H1 (cell line): ENCODE measurements around the gene IL36RN. TPM values are rescaled to one million over a fixed set of nuclear protein-coding genes. Genes with fewer than 3 reads are reported as not detected.

Source experiments
- CTCF ChIA-PET: fragments of 300-600 bp; sonication (Branson Sonifier 250); formaldehyde crosslinking; loops from one replicate; lab custom pipeline; 2021; ENCODE audit not compliant: partially characterized antibody; lab: Charles Lee
- POLR2A ChIA-PET: fragments of 300-600 bp; sonication (Branson Sonifier 250); formaldehyde crosslinking; loops from one replicate; lab custom pipeline; 2021; ENCODE audit warnings: inconsistent platforms; ENCODE audit not compliant: partially characterized antibody; lab: Charles Lee
- DNase-seq, 2 experiments: peaks; one replicate each; pipeline versions ENCODE4 v3.0.0 to v3.0.0-alpha.2; 2010 to 2022; ENCODE audit warnings: low spot score in 2 of 2, low read depth in 1 of 2, mixed read lengths in 1 of 2
- FAIRE-seq: peaks from 2 replicates; lab custom pipeline; 2011; peaks lifted over from hg19 to GRCh38; lab: Jason Lieb, UNC
- H2AFZ ChIP-seq: 2 replicates; pipeline ENCODE4 v1.8.1; 2012; ENCODE audit warnings: low read length, inconsistent platforms
- H2AK5ac ChIP-seq: 2 replicates; pipeline ENCODE4 v1.6.1; 2013; ENCODE audit warnings: low read depth, low read length
- H2BK120ac ChIP-seq: replicated peaks from 2 replicates; pipeline ENCODE3; 2013; ENCODE audit warnings: low read depth, low read length, inconsistent platforms
- H2BK12ac ChIP-seq: 2 replicates; pipeline ENCODE4 v1.6.1; 2013; ENCODE audit warnings: low read depth, low read length
- H2BK15ac ChIP-seq: 2 replicates; pipeline ENCODE4 v1.6.1; 2013; ENCODE audit warnings: low read length
- H2BK20ac ChIP-seq: 2 replicates; pipeline ENCODE4 v1.6.1; 2013; ENCODE audit warnings: low read length
- H2BK5ac ChIP-seq: 2 replicates; pipeline ENCODE4 v1.6.1; 2013; ENCODE audit warnings: low read depth, low read length
- H3K14ac ChIP-seq: 2 replicates; pipeline ENCODE4 v1.6.1; 2013; ENCODE audit warnings: inconsistent platforms; ENCODE audit not compliant: insufficient read length
- H3K18ac ChIP-seq: 2 replicates; pipeline ENCODE4 v1.6.1; 2013; ENCODE audit warnings: low read length; ENCODE audit errors: extremely low read depth
- H3K23ac ChIP-seq: 2 replicates; pipeline ENCODE4 v1.6.1; 2013; ENCODE audit warnings: inconsistent platforms; ENCODE audit not compliant: insufficient read length
- H3K23me2 ChIP-seq: 2 replicates; pipeline ENCODE4 v1.6.1; 2013; ENCODE audit warnings: low read depth, low read length
- H3K27ac ChIP-seq: 2 replicates; pipeline ENCODE4 v1.6.1; 2011; ENCODE audit warnings: low read depth, low read length, inconsistent platforms
- H3K27me3 ChIP-seq, 4 experiments: replicated peaks in 1 of 4; 1 replicate in 1 of 4; 2 replicates in 3 of 4; pipeline versions ENCODE4 v1.6.1 to v1.8.1; 2011 to 2013; ENCODE audit warnings: low read length in 3 of 4, mild to moderate bottlenecking in 3 of 4, inconsistent platforms in 2 of 4, mixed read lengths in 2 of 4, moderate library complexity in 1 of 4; ENCODE audit not compliant: control insufficient read depth in 3 of 4, insufficient read depth in 3 of 4; ENCODE audit errors: extremely low read depth in 1 of 4
- H3K36me3 ChIP-seq, 4 experiments: 2 replicates each; pipeline versions ENCODE4 v1.6.1 to v1.8.1; 2011 to 2013; ENCODE audit warnings: mild to moderate bottlenecking in 4 of 4, low read length in 3 of 4, moderate library complexity in 2 of 4, control low read depth in 1 of 4, inconsistent platforms in 1 of 4; ENCODE audit not compliant: insufficient read depth in 4 of 4, control insufficient read depth in 2 of 4
- H3K4ac ChIP-seq: replicated peaks from 2 replicates; pipeline ENCODE3; 2013; ENCODE audit warnings: low read length, low read depth, mixed read lengths, inconsistent platforms; ENCODE audit not compliant: insufficient read length
- H3K4me1 ChIP-seq, 4 experiments: replicated peaks in 1 of 4; 1 replicate in 1 of 4; 2 replicates in 3 of 4; pipeline versions ENCODE4 v1.6.1 to v1.8.1; 2011 to 2013; ENCODE audit warnings: low read length in 3 of 4, inconsistent platforms in 2 of 4, mixed read lengths in 1 of 4; ENCODE audit not compliant: insufficient read depth in 4 of 4, control insufficient read depth in 3 of 4
- H3K4me2 ChIP-seq, 2 experiments: 2 replicates each; pipeline versions ENCODE4 v1.6.1 to v1.8.1; 2011 to 2013; ENCODE audit warnings: low read depth in 2 of 2, low read length in 2 of 2, control low read depth in 1 of 2, inconsistent platforms in 1 of 2, mild to moderate bottlenecking in 1 of 2; ENCODE audit not compliant: insufficient read depth in 1 of 2
- H3K4me3 ChIP-seq, 4 experiments: fragments of 200-600, 300-600 bp in 1 of 4; sonication (generic), shearing (Covaris generic), sonication (Bioruptor Twin) in 1 of 4; 2 replicates each; pipeline versions ENCODE4 v1.5.1 to v1.8.1; 2011 to 2016; ENCODE audit warnings: low read length in 4 of 4, low read depth in 3 of 4, control low read depth in 2 of 4, inconsistent platforms in 2 of 4, mild to moderate bottlenecking in 2 of 4, mixed read lengths in 1 of 4, moderate library complexity in 1 of 4; ENCODE audit not compliant: insufficient read depth in 2 of 4; ENCODE audit errors: extremely low read depth in 1 of 4
- H3K56ac ChIP-seq: replicated peaks from 2 replicates; pipeline ENCODE3; 2013; ENCODE audit warnings: low read depth, mild to moderate bottlenecking, mixed read lengths, low read length, inconsistent platforms; ENCODE audit not compliant: insufficient read length
- H3K79me1 ChIP-seq: 2 replicates; pipeline ENCODE4 v1.6.1; 2013; ENCODE audit warnings: low read depth, low read length, control low read depth
- H3K79me2 ChIP-seq, 2 experiments: 2 replicates each; pipeline versions ENCODE4 v1.6.1 to v1.8.1; 2012 to 2013; ENCODE audit warnings: low read length in 2 of 2, mild to moderate bottlenecking in 2 of 2, inconsistent platforms in 1 of 2; ENCODE audit not compliant: insufficient read depth in 2 of 2, control insufficient read depth in 1 of 2
- H3K9ac ChIP-seq, 4 experiments: replicated peaks in 1 of 4; 1 replicate in 1 of 4; 2 replicates in 3 of 4; pipeline versions ENCODE4 v1.6.1 to v1.8.1; 2011 to 2013; ENCODE audit warnings: low read depth in 3 of 4, low read length in 3 of 4, control low read depth in 2 of 4, mild to moderate bottlenecking in 2 of 4, moderate library complexity in 2 of 4, inconsistent platforms in 1 of 4; ENCODE audit errors: extremely low read depth in 1 of 4
- H3K9me3 ChIP-seq, 2 experiments: 2 replicates each; pipeline versions ENCODE4 v1.6.1 to v1.8.1; 2012 to 2013; ENCODE audit warnings: mild to moderate bottlenecking in 2 of 2, moderate library complexity in 2 of 2, control low read depth in 1 of 2, inconsistent platforms in 1 of 2, low read depth in 1 of 2, low read length in 1 of 2, mixed read lengths in 1 of 2; ENCODE audit not compliant: insufficient read depth in 2 of 2
- H4K20me1 ChIP-seq, 2 experiments: replicated peaks in 1 of 2; 2 replicates each; pipeline versions ENCODE3 to v1.8.1; 2011 to 2013; ENCODE audit warnings: inconsistent platforms in 2 of 2, low read length in 2 of 2, mild to moderate bottlenecking in 1 of 2; ENCODE audit not compliant: insufficient read depth in 2 of 2, control insufficient read depth in 1 of 2
- H4K5ac ChIP-seq: 2 replicates; pipeline ENCODE4 v1.6.1; 2013; ENCODE audit warnings: low read length, low read depth, mixed read lengths, inconsistent platforms; ENCODE audit not compliant: insufficient read length
- H4K8ac ChIP-seq: 2 replicates; pipeline ENCODE4 v1.8.0; 2013; ENCODE audit warnings: mild to moderate bottlenecking, moderate library complexity, low read length, inconsistent platforms; ENCODE audit not compliant: insufficient read depth; ENCODE audit errors: extremely low read depth
- H4K91ac ChIP-seq: replicated peaks from 2 replicates; pipeline ENCODE3; 2013; ENCODE audit warnings: low read length, mixed read lengths, inconsistent platforms; ENCODE audit not compliant: insufficient read length
- WGBS, 2 experiments: shearing (Covaris generic) in 1 of 2; methylation state at CpG; one replicate each; pipeline versions ENCODE4 v1.1.6 to v1.1.7; 2013 to 2015; ENCODE audit warnings: low lambda C conversion rate in 2 of 2, mixed read lengths in 2 of 2, inconsistent platforms in 1 of 2, low coverage in 1 of 2, missing lambda C conversion rate in 1 of 2; ENCODE audit not compliant: insufficient replicate concordance in 2 of 2, insufficient coverage in 1 of 2, insufficient read length in 1 of 2; ENCODE audit errors: extremely low coverage in 1 of 2, missing lambda C conversion rate in 1 of 2; 5-methylcytosine and 5-hydroxymethylcytosine counted together
- polyA plus RNA-seq, 7 experiments: library from polyadenylated mRNA; depleted of rRNA in 3 of 7; stranded (reverse) in 5 of 7; unstranded in 2 of 7; fragments of >200 nt in 5 of 7; fragments of 200-250 nt in 2 of 7; gene quantifications; 1 replicate in 5 of 7; 2 replicates in 1 of 7; 4 replicates in 1 of 7; pipeline versions ENCODE4 v1.2.1 to v1.2.3, GENCODE V29; 2011 to 2013; ENCODE audit warnings: missing spikeins in 2 of 7, mixed read lengths in 2 of 7
- total RNA-seq: library from RNA; stranded (reverse); fragmentation: NEBNext Ultra II Directional; extraction: Animal tissue kit (Norgen Biotek cat#: 25700); gene quantifications from 2 replicates; pipeline ENCODE4 v1.2.1, GENCODE V29; 2021

IL36RN gene
- total and polyA plus RNA-seq, 2 of the 8 experiments (the other 6 are each of a cell fraction or from before 2014, with no cell fraction given) = not detected

- H3K4me1 ChIP-seq = no peaks in the 10 kb centered on the region
- no peak overlapping the region for H3K9ac ChIP-seq
- POLR2A ChIA-PET = no interaction called here
- H2AFZ ChIP-seq = no peak overlapping the region
- no peak overlapping the region for H3K4me2 ChIP-seq
- 96% methylated on average over 1 of the region's 1 CpG; no CpG with 5 or more reads in 1 of the 2 experiments for WGBS, 2 experiments
- no peak overlapping the region for H4K5ac ChIP-seq
- no peaks in the 10 kb centered on the region for H3K36me3 ChIP-seq
- no peak overlapping the region for H3K18ac ChIP-seq
- no peaks in the 10 kb centered on the region for H3K27me3 ChIP-seq
- no peak overlapping the region for H2BK120ac ChIP-seq
- H3K27ac ChIP-seq = no peak overlapping the region
- DNase-seq (no peak), FAIRE-seq (no peak)
- H2BK15ac ChIP-seq = no peak overlapping the region
- H3K14ac ChIP-seq = no peak overlapping the region
- H2BK5ac ChIP-seq = no peak overlapping the region
- H3K23me2 ChIP-seq = no peaks in the 10 kb centered on the region; the same call in 1 of the 2 replicates
- H3K79me1 ChIP-seq = no peaks in the 10 kb centered on the region
- no peaks in the 10 kb centered on the region for H3K79me2 ChIP-seq
- H3K56ac ChIP-seq = no peak overlapping the region
- H2BK12ac ChIP-seq = no peak overlapping the region
- CTCF ChIA-PET = interaction anchor here (2.1 kb wide), 1 partner anchor 23 kb away, joined by 7 read pairs; no protein-coding TSS in a partner anchor
- H2BK20ac ChIP-seq = no peak overlapping the region
- peaks cover 13 to 28% of the 10 kb centered on the region in 2 experiments for H3K9me3 ChIP-seq
- no peak overlapping the region for H4K8ac ChIP-seq
- no peak overlapping the region for H2AK5ac ChIP-seq
- no peak overlapping the region for H4K91ac ChIP-seq
- no peak overlapping the region for H3K23ac ChIP-seq
- H3K4ac ChIP-seq = no peak overlapping the region
- no peak overlapping the region for H3K4me3 ChIP-seq
- peaks cover 0 to 2% of the 10 kb centered on the region in 2 experiments for H4K20me1 ChIP-seq
These were observed 1.9 kb upstream of the IL36RN start for GRCh38 chr2:113057117-113057516.
